GM21825 (cell line): Measurements from ENCODE around the gene IARS1.

Experiments used
- ATAC-seq: cut with Tn5 transposase; IDR thresholded peaks from one replicate; pipeline ENCODE4 v1.9.1; 2021; ENCODE audit warnings: mild to moderate bottlenecking, moderate library complexity; ENCODE audit not compliant: unreplicated experiment

Gene IARS1

DNA sequence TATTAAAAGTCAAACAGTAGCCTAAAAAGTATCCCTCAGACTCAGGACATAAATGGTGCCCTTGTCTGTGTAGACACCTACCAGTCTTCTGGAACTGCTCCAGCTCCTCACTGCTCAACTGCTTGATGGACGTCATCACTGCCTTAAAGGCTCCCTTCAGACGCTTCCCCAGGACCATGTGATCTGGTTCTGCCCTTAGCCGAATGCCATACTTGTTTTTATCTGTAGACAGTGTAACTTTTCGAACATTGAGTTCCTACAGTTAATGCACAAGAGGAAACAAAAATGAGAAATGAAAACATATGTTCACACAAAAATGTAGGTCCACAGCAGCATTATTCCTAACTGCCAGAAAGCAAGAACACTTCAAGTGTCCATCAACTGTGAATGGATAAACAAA, 46.2 kb downstream of the IARS1 start:
- no peak for ATAC-seq

DNA sequence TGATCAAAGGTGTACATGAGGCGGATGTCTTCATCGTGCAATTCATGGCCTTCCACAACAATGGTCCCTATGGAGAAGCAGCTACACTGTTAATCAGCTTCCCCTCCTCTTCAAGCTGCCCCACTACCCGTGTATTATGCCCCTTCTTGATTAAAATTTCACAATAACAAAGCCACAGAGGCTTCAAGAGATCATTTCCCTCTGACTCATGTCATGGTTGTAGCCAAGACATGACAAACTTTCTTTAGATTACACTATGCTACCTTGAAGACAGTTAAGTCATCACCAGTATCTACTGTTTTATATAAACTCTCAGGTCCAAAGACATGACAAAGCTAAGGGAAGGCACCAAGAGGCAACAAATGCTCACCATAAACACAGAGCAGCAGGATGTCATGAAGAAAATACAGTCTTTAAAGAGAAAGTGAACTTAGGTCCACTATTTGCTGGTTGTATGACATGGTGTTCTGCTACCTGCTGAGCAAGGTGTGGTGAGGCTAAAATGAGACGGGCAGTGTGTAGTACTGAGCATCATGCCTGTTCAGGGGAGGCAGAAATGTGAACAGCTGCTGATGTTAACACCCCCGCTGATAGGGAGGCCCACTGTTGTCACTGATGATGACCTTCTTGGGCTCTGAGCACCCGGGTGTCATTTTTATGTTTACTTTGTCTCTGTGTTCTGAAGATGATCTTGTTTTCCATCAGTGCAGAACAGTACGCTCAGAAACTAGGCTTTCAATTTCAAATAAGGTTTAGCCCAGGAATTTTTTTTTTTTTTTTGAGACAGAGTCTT, 48.3 kb downstream of the IARS1 start:
- no peak for ATAC-seq
